Activated CD8-positive, alpha-beta T cell treated with anti-CD3 and anti-CD28 coated beads, Interleukin-2, amount 10 ng/mL, durations not matched to agents 7 days and 5 days (primary cell): ENCODE measurements around the gene FGF14. TPM values are rescaled to one million over a fixed set of nuclear protein-coding genes. Genes with fewer than 3 reads are reported as not detected.

Experiments used
- ATAC-seq: fragments of 150-1000 bp; cut with Tn5 transposase; one replicate; pipeline ENCODE4 v1.10.0; 2021; ENCODE audit warnings: moderate library complexity
- CTCF ChIA-PET: fragments of 350-600 bp; sonication (Branson Sonifier 250); formaldehyde crosslinking; loops from one replicate; lab custom pipeline; 2021; ENCODE audit warnings: antibody characterized with exemption; lab: Charles Lee
- POLR2A ChIA-PET: fragments of 350-600 bp; sonication (Branson Sonifier 250); formaldehyde crosslinking; loops from one replicate; lab custom pipeline; 2021; ENCODE audit warnings: antibody characterized with exemption; lab: Charles Lee
- DNase-seq: peaks from one replicate; pipeline ENCODE4 v3.0.0-alpha.2; 2020
- H3K27ac Mint-ChIP-seq: one replicate; pipeline ENCODE4 v1.8.0; 2021; ENCODE audit warnings: mild to moderate bottlenecking, mixed read lengths
- H3K27me3 Mint-ChIP-seq: one replicate; pipeline ENCODE4 v1.8.0; 2021; ENCODE audit warnings: low read depth, mixed read lengths
- H3K36me3 Mint-ChIP-seq: one replicate; pipeline ENCODE4 v1.8.0; 2021; ENCODE audit warnings: low read depth, mixed read lengths
- H3K4me1 Mint-ChIP-seq: one replicate; pipeline ENCODE4 v1.8.0; 2021; ENCODE audit warnings: low read depth, mixed read lengths
- H3K4me3 Mint-ChIP-seq: one replicate; pipeline ENCODE4 v1.8.0; 2021; ENCODE audit warnings: mild to moderate bottlenecking, mixed read lengths
- H3K9me3 Mint-ChIP-seq: one replicate; pipeline ENCODE4 v1.8.0; 2022; ENCODE audit warnings: mixed read lengths; ENCODE audit not compliant: insufficient read depth
- total RNA-seq, 2 experiments: library from RNA; stranded (reverse); gene quantifications; one replicate each; pipeline ENCODE4 v1.2.3, GENCODE V29; 2021

The FGF14 gene
- total RNA-seq, 2 experiments from 2014 or later, result not detected

DNA sequence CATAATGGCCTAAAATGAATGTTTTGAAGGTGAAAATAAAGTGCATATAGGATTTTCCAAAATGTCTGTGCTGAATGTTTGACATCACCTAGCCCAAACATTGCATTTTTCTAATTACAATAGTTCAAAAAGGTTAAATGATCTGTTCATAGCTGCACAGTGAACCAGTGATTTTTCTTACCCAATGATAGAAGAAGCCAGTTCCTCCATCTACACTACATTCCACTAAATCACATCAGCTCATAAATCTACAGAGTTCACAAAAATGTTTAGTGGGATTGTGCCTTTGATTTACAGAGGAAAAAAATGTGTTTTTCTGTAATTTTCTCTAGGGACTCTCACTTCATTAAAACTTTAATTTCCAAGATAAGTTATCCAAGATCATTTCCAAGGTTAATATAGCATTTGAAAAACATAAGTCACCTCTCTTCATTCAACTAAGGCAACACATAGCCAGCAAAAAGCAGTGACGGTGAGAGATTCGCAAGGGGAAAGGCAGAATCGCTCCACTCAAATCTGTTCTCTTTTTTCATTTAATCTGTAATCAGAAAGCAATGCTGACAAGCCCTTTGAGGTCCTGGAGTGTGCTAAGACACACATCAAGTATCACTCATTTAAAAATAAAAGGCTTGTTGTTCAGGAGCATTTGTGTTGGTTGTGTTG is 194.0 kb downstream of the FGF14 start:
- ATAC-seq, result no peak
- no peak overlapping the region for H3K4me3 Mint-ChIP-seq
- no peaks in the 10 kb centered on the region for H3K27me3 Mint-ChIP-seq
- H3K9me3 Mint-ChIP-seq, result no peaks in the 10 kb centered on the region
- H3K36me3 Mint-ChIP-seq, result no peaks in the 10 kb centered on the region
- ChIA-PET CTCF (no interaction called here), POLR2A (no interaction called here)
- H3K4me1 Mint-ChIP-seq, result no peaks in the 10 kb centered on the region
- no peak for DNase-seq
- no peak overlapping the region for H3K27ac Mint-ChIP-seq

DNA sequence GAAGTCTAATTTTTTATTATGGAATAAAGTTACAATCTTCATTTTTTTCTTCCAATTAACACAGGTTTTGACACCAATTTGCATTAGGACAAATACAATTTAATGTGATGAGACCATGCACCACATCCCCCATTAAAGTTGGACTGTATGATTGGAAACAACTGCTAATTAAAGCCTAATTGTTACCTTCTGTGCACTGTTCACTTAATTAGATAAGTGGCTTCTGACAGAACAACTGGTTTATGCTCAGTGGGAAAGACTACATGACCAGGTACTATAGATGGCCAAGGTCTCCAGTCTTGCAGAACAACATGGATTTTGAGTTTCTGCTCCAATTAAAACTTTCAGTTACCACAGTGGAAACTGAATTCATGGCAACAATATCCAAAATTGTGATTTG is 198.1 kb downstream of the FGF14 start:
- no peaks in the 10 kb centered on the region for H3K9me3 Mint-ChIP-seq
- ATAC-seq (no peak), DNase-seq (no peak)
- H3K27me3 Mint-ChIP-seq, result no peaks in the 10 kb centered on the region
- no peak overlapping the region for H3K27ac Mint-ChIP-seq
- CTCF ChIA-PET, result no interaction called here
- H3K4me3 Mint-ChIP-seq, result no peak overlapping the region
- no peaks in the 10 kb centered on the region for H3K36me3 Mint-ChIP-seq
- POLR2A ChIA-PET, result no interaction called here
- no peaks in the 10 kb centered on the region for H3K4me1 Mint-ChIP-seq

DNA sequence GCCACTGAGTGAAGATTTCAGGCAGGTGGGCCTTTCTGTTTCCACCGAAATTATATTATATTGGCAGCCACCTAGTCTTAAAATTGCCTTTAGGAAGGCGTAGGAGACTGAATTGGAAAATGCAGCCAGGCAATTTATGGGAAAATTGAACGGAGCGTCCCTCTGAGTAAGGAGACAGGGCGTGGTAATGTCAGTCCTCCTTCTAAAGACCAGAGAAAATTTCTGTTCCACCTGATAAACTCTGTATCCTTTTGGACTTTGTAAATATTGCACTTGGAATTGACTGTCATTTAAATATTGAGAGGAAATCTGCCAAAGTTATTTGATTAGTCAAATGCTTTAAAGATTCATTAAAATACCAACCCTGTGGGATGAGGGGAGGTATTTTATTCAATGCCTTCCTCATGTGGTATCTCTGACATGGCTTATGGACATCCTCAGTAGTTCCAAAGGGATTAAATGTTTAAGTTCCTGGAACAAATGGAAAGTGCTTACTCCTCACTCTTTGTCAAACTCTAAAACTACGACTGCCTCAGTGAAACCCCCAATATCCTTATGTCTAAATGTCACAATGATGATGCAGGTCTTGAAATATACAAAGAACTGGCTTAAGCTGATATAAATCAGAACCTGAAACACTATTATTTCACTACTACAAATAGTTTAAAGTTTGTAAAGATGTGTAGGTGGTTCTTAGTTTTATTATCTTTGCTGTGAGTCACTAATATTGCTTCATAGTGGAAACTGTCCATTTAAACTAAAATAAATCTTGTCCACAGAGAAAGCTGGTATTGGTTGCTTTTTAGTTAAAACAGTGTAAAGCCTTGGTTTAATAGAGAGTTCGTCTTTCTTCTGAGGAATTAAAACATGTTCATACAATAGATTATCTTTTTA is 203.2 kb downstream of the FGF14 start:
- POLR2A ChIA-PET, result no interaction called here
- DNase-seq, result no peak
- no peak for ATAC-seq
- Mint-ChIP-seq H3K4me1 (no peaks in the 10 kb centered on the region), H3K27me3 (no peaks in the 10 kb centered on the region), H3K36me3 (no peaks in the 10 kb centered on the region), H3K4me3 (no peak overlapping the region), H3K27ac (no peak overlapping the region), H3K9me3 (no peaks in the 10 kb centered on the region)
- CTCF ChIA-PET, result no interaction called here

DNA sequence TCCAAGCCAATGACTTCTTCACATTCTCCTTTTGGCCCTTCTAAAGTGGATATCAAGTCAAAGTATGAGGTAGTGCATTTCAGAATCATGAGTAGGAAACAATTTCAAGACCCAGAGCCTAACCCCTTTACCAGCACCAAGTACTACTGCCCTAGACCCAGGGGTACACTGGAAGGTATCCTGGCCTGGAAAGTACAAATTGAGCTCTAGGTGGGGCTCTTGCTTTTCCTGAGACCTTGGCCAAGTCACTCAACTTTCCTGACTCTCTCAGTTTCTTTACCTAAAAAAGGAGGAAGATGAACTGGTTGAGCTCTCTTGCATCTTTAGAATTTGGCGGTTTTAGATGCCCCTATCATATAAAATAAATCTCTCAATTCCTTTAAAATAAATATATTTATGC is 204.7 kb downstream of the FGF14 start:
- Mint-ChIP-seq H3K9me3 (no peaks in the 10 kb centered on the region), H3K4me1 (peaks cover 9% of the 10 kb centered on the region), H3K4me3 (no peak overlapping the region), H3K27me3 (no peaks in the 10 kb centered on the region), H3K36me3 (no peaks in the 10 kb centered on the region), H3K27ac (no peak overlapping the region)
- ChIA-PET POLR2A (no interaction called here), CTCF (no interaction called here)
- DNase-seq (no peak), ATAC-seq (no peak)

DNA sequence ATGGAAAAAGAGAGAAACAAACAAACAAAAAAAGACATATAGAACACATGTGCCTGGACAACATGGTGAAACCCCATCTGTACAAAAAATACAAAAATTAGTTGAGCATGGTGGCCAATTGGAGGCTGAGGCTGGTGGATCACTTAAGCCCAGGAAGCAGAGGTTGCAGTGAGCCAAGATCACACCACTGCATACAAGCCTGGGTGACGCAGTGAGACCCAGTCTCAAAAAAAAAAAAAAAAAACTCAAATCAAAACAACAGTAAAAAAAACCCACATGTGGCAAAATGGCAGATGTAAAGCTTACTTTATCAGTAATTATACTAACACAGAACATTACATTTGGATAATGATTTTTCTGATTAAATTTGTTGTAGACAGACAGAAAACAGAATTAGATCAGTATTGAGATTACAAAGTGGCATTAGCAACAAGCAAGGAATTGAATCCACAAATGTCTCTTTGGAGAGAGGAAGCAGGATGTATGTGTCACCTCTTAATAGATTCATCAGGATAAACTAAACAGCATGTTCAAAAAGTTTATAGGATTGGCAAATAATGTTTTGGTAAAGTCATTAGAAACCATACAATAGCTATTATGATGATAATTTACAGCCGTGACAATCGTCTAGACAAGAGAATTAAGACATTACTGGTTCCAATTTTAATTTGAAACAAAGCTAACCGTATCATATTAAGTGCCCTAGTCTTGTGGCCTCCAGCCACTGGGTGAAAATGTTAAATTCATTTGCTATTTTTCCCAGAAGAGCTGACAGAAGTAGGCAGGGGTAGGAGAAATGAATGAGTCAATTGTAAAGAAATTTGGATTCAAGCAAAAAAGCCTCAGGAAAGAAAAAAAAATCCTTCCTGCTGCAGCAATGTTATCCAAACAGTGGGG is 206.0 kb downstream of the FGF14 start:
- Mint-ChIP-seq H3K27me3 (no peaks in the 10 kb centered on the region), H3K9me3 (no peaks in the 10 kb centered on the region), H3K36me3 (no peaks in the 10 kb centered on the region), H3K27ac (no peak overlapping the region), H3K4me1 (peaks cover 10% of the 10 kb centered on the region), H3K4me3 (no peak overlapping the region)
- ChIA-PET POLR2A (no interaction called here), CTCF (no interaction called here)
- DNase-seq, result no peak
- no peak for ATAC-seq

DNA sequence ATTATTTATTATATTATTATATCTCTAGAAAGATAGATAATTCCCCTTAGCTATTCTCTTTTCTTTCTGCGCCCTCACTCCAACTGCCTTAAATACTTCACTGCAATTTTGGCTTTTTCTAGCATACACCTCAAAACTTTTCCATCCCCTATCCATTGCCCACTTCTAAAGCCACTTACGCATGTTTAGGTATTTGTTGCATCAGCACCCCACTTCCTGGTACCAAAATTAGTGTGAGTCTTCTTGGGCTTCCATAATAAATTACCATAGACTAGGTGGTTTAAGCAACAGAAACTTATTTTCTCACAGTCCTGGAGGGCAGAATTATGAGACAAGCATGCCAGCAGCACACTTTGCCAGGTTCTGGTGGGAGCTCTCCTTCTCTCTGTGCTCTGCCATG is 209.0 kb downstream of the FGF14 start:
- ChIA-PET CTCF (no interaction called here), POLR2A (no interaction called here)
- Mint-ChIP-seq H3K9me3 (no peaks in the 10 kb centered on the region), H3K4me3 (no peak overlapping the region), H3K4me1 (peaks cover 10% of the 10 kb centered on the region), H3K27me3 (no peaks in the 10 kb centered on the region), H3K36me3 (no peaks in the 10 kb centered on the region), H3K27ac (no peak overlapping the region)
- ATAC-seq (no peak), DNase-seq (no peak)

DNA sequence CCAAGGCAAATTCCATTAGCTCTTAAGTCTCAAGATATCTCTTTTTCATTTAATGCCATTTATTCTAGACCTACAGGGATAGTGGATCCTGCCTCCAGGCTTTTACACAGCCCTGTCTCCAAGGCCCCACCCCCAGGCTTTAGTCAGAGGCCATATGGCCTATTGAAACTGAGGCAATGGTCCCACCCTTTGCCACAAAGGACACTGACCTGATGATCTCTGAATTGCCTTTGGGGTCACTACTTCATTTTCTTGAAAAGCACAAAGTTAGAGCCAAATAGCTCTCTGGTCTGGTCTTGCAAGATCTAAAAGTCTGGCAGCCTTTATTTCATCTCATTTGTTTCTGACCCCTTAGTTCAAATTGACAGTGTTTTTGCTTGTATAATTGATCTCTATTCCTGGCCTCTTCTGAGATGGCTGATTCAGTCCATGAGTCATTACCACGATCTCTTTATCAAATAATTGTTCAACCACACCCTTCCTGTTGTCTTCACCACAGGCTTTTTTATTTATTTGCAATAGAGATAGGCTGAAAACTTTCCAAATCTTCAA is 209.8 kb downstream of the FGF14 start:
- DNase-seq (no peak), ATAC-seq (no peak)
- H3K9me3 Mint-ChIP-seq, result no peaks in the 10 kb centered on the region
- no peak overlapping the region for H3K27ac Mint-ChIP-seq
- no peaks in the 10 kb centered on the region for H3K27me3 Mint-ChIP-seq
- no peak overlapping the region for H3K4me3 Mint-ChIP-seq
- CTCF ChIA-PET, result interaction anchor here (1.0 kb wide), 1 partner anchor 364 kb away, joined by 3 read pairs; no protein-coding TSS in a partner anchor
- H3K36me3 Mint-ChIP-seq, result no peaks in the 10 kb centered on the region
- peaks cover 10% of the 10 kb centered on the region for H3K4me1 Mint-ChIP-seq
- POLR2A ChIA-PET, result no interaction called here

DNA sequence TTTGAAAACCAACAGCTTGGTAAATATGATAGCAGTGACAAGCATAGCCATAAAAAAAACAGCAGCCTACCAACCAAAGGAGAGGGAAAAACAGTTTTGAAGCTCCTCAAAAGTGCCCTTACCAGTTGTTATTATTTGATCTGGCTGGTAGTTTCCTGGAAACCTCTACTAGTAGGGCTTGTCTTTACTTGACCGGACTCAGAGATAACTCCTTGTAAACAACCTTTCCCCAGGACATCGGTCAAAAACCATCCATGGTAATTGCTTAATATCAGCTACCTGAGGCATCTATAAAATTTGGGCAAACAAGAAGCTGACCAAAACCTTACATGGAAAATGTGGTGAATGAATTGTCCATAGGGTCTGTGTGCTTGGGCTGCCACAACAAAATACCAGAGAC is 210.9 kb downstream of the FGF14 start:
- Mint-ChIP-seq H3K27ac (no peak overlapping the region), H3K27me3 (no peaks in the 10 kb centered on the region), H3K4me3 (no peak overlapping the region), H3K36me3 (no peaks in the 10 kb centered on the region), H3K4me1 (peaks cover 10% of the 10 kb centered on the region), H3K9me3 (no peaks in the 10 kb centered on the region)
- CTCF ChIA-PET, result no interaction called here
- DNase-seq (no peak), ATAC-seq (no peak)
- POLR2A ChIA-PET, result no interaction called here

DNA sequence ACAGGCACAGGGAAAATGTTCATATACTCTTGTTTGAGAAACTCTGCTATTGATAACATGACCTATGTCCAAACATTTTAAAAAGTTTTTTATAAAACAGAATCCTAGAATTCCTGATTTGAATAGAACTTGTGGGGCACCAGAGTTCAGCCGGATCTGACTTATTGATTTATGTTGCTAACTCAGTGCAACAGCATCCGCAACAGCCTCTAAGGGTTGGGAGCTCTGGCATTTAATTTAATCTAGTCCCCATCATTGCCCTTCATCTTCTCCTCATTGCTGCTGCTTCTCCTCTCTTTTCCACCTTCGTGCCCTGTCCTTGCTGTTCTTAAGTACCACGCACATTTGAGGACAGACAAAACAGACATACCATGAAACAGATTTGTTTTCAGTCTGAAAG is 214.5 kb downstream of the FGF14 start:
- ChIA-PET POLR2A (no interaction called here), CTCF (no interaction called here)
- Mint-ChIP-seq H3K27me3 (no peaks in the 10 kb centered on the region), H3K4me1 (peaks cover 3% of the 10 kb centered on the region), H3K27ac (no peak overlapping the region), H3K4me3 (no peak overlapping the region), H3K9me3 (no peaks in the 10 kb centered on the region), H3K36me3 (no peaks in the 10 kb centered on the region)
- ATAC-seq (no peak), DNase-seq (no peak)

DNA sequence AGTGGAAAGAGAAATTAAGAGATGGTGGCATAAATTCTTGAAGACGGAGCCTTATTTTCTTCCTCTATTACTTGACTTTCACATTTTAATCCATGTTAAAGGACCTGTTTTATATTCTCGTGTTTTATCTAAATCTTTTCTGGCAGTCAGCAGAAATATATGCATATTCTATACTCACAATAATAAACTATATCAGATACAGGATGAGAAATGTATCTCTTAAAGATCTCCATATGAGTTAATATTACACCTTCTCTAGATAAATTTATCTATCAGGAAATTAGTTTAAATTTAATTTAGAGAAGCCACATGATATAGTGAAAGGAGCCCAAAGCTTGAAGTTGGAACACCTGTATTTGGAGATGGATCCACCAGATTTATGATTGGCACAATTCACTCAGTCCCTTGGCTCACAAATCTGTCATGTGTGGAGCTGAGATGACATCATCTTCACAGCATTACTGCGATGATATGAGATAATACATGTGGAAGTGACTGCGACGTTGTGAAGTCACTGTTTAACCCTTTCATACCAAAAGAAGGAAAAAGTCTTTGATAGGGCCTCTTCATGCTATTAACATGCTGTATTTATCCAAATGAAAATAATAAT is 216.4 kb downstream of the FGF14 start:
- H3K4me1 Mint-ChIP-seq, result no peaks in the 10 kb centered on the region
- ChIA-PET POLR2A (no interaction called here), CTCF (no interaction called here)
- no peak overlapping the region for H3K4me3 Mint-ChIP-seq
- H3K9me3 Mint-ChIP-seq, result no peaks in the 10 kb centered on the region
- DNase-seq (no peak), ATAC-seq (no peak)
- H3K36me3 Mint-ChIP-seq, result no peaks in the 10 kb centered on the region
- no peak overlapping the region for H3K27ac Mint-ChIP-seq
- no peaks in the 10 kb centered on the region for H3K27me3 Mint-ChIP-seq

DNA sequence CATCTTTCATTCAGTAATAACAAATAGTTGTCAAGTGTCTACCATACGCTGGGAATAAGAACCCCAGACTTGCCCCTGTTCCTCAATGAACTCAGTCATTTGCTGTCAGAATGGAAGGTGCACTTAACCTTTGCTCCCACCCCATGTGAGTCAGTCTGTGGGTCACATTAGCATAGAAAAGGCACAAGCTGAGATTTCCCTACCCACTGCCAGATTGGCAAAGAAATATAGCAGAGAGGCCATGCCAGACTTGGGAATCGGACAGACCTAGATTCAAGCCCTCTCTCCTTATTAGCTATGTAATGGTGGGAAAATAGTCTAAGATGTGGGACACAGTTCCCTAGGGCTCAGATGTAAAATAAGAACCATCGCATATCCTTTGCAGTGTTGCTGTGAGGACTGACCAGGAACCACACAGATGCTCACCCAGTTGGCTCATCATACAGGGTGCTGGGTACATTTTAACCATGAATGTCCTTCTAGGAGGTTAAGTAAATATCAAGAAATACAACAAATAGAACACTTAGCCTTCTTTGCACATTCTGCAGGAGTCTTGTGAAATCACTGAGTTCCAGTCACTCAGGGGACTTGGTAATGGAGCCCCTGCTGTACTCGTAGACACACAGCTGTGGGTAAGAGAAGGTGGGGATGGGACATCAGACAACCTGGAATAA is 218.2 kb downstream of the FGF14 start:
- Mint-ChIP-seq H3K27ac (no peak overlapping the region), H3K36me3 (no peaks in the 10 kb centered on the region), H3K4me3 (no peak overlapping the region), H3K4me1 (no peaks in the 10 kb centered on the region), H3K9me3 (no peaks in the 10 kb centered on the region), H3K27me3 (no peaks in the 10 kb centered on the region)
- no peak for ATAC-seq
- no peak for DNase-seq
- POLR2A ChIA-PET, result no interaction called here
- CTCF ChIA-PET, result no interaction called here
